ENCODE results near the gene FHIP1A.

GRCh38 chr4:151454513-151454912 is 45.5 kb downstream of the FHIP1A start:
- TF ChIP-seq CTCF (IDR thresholded peaks at IDR 0.05; ENCODE audit: insufficient read depth, low read length): no peak
- TF ChIP-seq POLR2AphosphoS5 (IDR thresholded peaks at IDR 0.05; ENCODE audit: low read depth): no peak
- TF ChIP-seq, protein P1, sequence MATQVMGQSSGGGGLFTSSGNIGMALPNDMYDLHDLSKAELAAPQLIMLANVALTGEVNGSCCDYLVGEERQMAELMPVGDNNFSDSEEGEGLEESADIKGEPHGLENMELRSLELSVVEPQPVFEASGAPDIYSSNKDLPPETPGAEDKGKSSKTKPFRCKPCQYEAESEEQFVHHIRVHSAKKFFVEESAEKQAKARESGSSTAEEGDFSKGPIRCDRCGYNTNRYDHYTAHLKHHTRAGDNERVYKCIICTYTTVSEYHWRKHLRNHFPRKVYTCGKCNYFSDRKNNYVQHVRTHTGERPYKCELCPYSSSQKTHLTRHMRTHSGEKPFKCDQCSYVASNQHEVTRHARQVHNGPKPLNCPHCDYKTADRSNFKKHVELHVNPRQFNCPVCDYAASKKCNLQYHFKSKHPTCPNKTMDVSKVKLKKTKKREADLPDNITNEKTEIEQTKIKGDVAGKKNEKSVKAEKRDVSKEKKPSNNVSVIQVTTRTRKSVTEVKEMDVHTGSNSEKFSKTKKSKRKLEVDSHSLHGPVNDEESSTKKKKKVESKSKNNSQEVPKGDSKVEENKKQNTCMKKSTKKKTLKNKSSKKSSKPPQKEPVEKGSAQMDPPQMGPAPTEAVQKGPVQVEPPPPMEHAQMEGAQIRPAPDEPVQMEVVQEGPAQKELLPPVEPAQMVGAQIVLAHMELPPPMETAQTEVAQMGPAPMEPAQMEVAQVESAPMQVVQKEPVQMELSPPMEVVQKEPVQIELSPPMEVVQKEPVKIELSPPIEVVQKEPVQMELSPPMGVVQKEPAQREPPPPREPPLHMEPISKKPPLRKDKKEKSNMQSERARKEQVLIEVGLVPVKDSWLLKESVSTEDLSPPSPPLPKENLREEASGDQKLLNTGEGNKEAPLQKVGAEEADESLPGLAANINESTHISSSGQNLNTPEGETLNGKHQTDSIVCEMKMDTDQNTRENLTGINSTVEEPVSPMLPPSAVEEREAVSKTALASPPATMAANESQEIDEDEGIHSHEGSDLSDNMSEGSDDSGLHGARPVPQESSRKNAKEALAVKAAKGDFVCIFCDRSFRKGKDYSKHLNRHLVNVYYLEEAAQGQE (IDR thresholded peaks at IDR 0.05; ENCODE audit: insufficient replicate concordance, low read depth): no peak
- no peak for TF ChIP-seq GABPA (IDR thresholded peaks at IDR 0.05; ENCODE audit: low read depth)

All from HL-60 (cell line).